Esophagus squamous epithelium (tissue), 5 donors: ENCODE data around the gene ITPKB. TPM values are rescaled to one million over a fixed set of nuclear protein-coding genes. Genes with fewer than 3 reads are reported as not detected.

Experiments used
- DNase-seq: peaks from one replicate; lab custom pipeline; 2025; lab: John Stamatoyannopoulos, UW
- H3K27ac ChIP-seq, 4 donors: fragments of 200-600 bp; sonication (generic); one replicate each; pipeline ENCODE4 v1.5.1; 2016 to 2019; ENCODE audit warnings: mild to moderate bottlenecking in 1 of 4
- H3K27me3 ChIP-seq, 4 donors: fragments of 200-600 bp; sonication (generic); 1 replicate in 3 of 4; 2 replicates in 1 of 4; pipeline versions ENCODE4 v1.5.1 to v1.6.0; 2017 to 2021; ENCODE audit warnings: antibody characterized with exemption in 1 of 4
- H3K36me3 ChIP-seq, 3 donors: fragments of 200-600 bp; sonication (generic); one replicate each; pipeline ENCODE4 v1.5.1; 2016 to 2019
- H3K4me1 ChIP-seq, 3 donors: fragments of 200-600 bp; sonication (generic); one replicate each; pipeline ENCODE4 v1.5.1; 2017 to 2019
- H3K4me3 ChIP-seq, 4 donors: fragments of 200-600 bp; sonication (generic); 1 replicate in 3 of 4; 2 replicates in 1 of 4; pipeline ENCODE4 v1.5.1; 2016 to 2019; ENCODE audit warnings: mild to moderate bottlenecking in 2 of 4, moderate library complexity in 1 of 4
- H3K9me3 ChIP-seq, 3 donors: fragments of 200-600 bp; sonication (generic); one replicate each; pipeline ENCODE4 v1.5.1; 2016 to 2019
- POLR2A ChIP-seq, 4 donors: fragments of 450-650 bp; IDR thresholded peaks; one replicate each; pipeline ENCODE4 v1.6.1; 2017; ENCODE audit warnings: antibody characterized with exemption in 4 of 4, mild to moderate bottlenecking in 4 of 4, moderate library complexity in 3 of 4
- whole genome bisulfite sequencing, 2 donors: methylation state at CpG; one replicate each; pipeline ENCODE4 v1.1.5; 2018; 5-methylcytosine and 5-hydroxymethylcytosine counted together
- intact Hi-C: fragments of 100-400 bp; cut with DNase I; formaldehyde crosslinking; loops from one replicate; pipeline ENCODE4 v1.15.0; 2022
- total RNA-seq, 4 donors: library from RNA; depleted of rRNA; stranded (reverse); fragments of >200 nt; gene quantifications; one replicate each; pipeline ENCODE4 v1.1.0, GENCODE V29; 2016
- TF ChIP-seq, protein P1 (sequence below), 6 experiments: fragments of 450-650 bp in 4 of 6; fragments of 200-600 bp in 2 of 6; sonication (generic) in 2 of 6; IDR thresholded peaks; one replicate each; pipeline ENCODE4 v1.5.1; 2016 to 2019; ENCODE audit warnings: antibody characterized with exemption in 6 of 6, mild to moderate bottlenecking in 4 of 6, moderate library complexity in 4 of 6
- donor health status: DM: yes; HTN: yes; CAD: no.

ITPKB gene
- total RNA-seq, 4 donors from 2014 or later = 10.7 to 22.3 (median 15.9) TPM

DNA sequence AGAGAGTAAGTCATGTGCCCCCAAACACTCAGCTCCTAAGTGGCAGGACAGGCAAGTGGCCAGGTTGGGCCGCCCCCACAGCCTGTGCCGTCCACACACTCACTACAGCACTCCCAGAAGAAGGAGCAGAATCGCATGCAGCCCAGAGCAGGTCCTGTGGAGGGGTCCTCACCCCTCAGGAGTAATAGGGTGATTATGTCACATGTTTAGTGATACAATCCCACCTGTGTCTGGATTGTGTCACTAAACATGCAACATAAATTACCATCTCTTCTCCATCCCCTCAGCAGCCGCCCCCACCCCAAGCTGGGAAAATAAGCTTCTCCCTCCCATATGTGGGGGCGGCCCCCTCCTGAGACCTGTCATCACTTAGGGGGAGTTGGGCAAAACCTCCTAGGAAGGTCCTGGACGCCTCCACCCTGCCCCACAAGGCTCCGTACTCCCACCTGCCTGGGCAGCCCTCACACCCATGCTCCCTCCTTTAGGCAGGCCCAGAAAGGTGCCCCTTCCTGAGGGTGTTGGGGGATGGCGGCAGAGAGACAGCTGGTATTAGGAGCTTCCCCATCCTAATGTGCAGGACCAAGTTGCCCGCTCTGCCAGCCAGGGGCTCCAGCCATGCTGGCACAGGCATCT, 133.6 kb downstream of the ITPKB start:
- Histone ChIP-seq H3K9me3 (no peaks in the 10 kb centered on the region), H3K4me3 (no peak overlapping the region), H3K4me1 (peaks cover 30 to 50% (median 35%) of the 10 kb centered on the region in 3 donors), H3K27me3 (peaks cover 0 to 5% (median 0%) of the 10 kb centered on the region in 4 donors), H3K27ac (peak overlapping the region; percentile 10 to 89 (median 58)), H3K36me3 (no peaks in the 10 kb centered on the region)
- no peak for DNase-seq
- intact Hi-C loops = no loop called here
- WGBS, 2 donors = 79 to 86% methylated on average over 5 to 6 of the region's 9 CpGs
- TF ChIP-seq, protein P1, sequence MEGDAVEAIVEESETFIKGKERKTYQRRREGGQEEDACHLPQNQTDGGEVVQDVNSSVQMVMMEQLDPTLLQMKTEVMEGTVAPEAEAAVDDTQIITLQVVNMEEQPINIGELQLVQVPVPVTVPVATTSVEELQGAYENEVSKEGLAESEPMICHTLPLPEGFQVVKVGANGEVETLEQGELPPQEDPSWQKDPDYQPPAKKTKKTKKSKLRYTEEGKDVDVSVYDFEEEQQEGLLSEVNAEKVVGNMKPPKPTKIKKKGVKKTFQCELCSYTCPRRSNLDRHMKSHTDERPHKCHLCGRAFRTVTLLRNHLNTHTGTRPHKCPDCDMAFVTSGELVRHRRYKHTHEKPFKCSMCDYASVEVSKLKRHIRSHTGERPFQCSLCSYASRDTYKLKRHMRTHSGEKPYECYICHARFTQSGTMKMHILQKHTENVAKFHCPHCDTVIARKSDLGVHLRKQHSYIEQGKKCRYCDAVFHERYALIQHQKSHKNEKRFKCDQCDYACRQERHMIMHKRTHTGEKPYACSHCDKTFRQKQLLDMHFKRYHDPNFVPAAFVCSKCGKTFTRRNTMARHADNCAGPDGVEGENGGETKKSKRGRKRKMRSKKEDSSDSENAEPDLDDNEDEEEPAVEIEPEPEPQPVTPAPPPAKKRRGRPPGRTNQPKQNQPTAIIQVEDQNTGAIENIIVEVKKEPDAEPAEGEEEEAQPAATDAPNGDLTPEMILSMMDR (IDR thresholded peaks at IDR 0.05) = no peak
- TF ChIP-seq POLR2A (IDR thresholded peaks at IDR 0.05) = no peak

DNA sequence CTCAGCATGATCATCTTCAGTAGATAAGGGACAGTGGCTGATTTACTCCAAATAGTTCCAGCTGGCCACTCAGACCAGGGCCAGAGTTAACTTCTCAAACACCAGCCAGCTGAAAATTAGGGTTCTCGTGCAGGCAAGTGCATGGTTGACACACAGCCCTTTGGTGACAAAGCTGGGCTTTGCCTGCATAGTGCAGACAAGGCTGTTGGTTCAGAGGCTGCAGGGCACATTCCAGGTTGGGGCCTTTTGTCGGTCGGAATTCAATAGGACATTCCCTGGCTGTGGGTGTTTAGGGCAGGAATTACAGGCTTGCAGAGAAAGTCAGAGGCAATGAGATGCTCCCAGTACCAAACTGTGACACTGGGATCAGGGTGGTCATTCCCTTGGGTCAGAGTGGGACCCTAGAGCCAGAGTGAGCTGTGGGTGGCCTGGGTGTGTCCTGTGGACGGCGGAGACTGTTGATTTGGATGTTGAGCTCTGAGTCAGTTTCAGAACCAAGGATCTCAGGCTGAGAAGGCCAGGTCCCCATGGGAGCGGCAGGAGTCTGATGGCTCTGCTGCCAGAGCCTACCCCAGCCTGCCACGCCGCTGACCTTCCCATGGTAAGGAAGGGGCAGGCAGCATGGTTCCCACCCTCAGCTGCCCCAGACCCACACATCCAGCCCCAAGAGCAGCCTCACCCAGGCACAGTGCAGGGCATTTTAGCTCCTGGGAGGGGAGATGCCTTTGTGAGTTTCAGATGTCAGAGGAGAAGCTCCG, 134.3 kb downstream of the ITPKB start:
- DNase-seq = no peak
- TF ChIP-seq, protein P1 (IDR thresholded peaks at IDR 0.05) = no peak
- TF ChIP-seq POLR2A (IDR thresholded peaks at IDR 0.05) = no peak
- WGBS, 2 donors = 66 to 84% methylated on average over 5 to 8 of the region's 9 CpGs
- H3K36me3 ChIP-seq = no peaks in the 10 kb centered on the region
- peaks cover 30 to 50% (median 35%) of the 10 kb centered on the region in 3 donors for H3K4me1 ChIP-seq
- intact Hi-C loops = no loop called here
- no peaks in the 10 kb centered on the region for H3K9me3 ChIP-seq
- H3K27ac ChIP-seq = peak overlapping the region; percentile 31 to 89 (median 82)
- peaks cover 0 to 5% (median 0%) of the 10 kb centered on the region in 4 donors for H3K27me3 ChIP-seq
- no peak overlapping the region for H3K4me3 ChIP-seq

DNA sequence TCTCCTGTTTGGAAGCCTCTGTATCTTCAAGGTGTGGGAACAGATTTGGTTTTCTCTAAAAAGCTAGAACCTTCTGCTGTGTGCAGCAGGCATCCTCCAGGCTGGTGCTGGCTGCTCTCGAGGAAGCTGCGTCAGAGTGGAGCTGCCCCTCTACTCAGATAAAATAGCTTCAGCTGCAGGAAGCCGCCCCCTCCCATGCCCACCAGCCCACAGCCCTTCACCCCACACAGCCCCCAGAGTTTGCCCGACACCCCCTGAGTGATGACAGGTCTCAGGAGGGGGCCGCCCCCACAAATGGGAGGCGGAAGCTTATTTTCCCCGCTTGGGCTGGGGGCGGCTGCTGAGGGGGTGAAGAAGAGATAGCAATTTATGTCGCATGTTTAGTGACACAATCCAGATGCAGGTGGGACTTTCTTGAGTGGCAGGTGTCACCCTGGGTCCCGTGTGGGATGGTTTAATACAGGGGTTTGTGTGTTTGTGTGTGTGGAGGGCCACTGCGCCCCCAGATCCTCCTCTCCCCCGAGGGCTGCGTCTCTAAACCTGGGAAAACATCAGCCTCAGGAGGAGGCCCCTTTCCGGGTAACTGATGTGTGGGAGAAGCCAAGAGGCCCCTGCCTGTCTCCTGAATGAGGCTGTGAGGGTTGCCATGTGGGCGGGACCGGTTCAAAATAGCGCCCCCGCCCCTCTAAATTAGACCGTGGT, 135.1 kb downstream of the ITPKB start:
- TF ChIP-seq POLR2A (IDR thresholded peaks at IDR 0.05) = no peak
- TF ChIP-seq, protein P1 (IDR thresholded peaks at IDR 0.05) = no peak
- H3K9me3 ChIP-seq = no peaks in the 10 kb centered on the region
- H3K4me1 ChIP-seq = peaks cover 30 to 50% (median 35%) of the 10 kb centered on the region in 3 donors
- peaks cover 0 to 5% (median 0%) of the 10 kb centered on the region in 4 donors for H3K27me3 ChIP-seq
- no peaks in the 10 kb centered on the region for H3K36me3 ChIP-seq
- H3K4me3 ChIP-seq = no peak overlapping the region
- peak overlapping the region; percentile 73 to 89 (median 82) for H3K27ac ChIP-seq
- intact Hi-C loops = no loop called here
- no peak for DNase-seq
- WGBS, 2 donors = 60 to 62% methylated on average over 1 to 9 of the region's 19 CpGs

DNA sequence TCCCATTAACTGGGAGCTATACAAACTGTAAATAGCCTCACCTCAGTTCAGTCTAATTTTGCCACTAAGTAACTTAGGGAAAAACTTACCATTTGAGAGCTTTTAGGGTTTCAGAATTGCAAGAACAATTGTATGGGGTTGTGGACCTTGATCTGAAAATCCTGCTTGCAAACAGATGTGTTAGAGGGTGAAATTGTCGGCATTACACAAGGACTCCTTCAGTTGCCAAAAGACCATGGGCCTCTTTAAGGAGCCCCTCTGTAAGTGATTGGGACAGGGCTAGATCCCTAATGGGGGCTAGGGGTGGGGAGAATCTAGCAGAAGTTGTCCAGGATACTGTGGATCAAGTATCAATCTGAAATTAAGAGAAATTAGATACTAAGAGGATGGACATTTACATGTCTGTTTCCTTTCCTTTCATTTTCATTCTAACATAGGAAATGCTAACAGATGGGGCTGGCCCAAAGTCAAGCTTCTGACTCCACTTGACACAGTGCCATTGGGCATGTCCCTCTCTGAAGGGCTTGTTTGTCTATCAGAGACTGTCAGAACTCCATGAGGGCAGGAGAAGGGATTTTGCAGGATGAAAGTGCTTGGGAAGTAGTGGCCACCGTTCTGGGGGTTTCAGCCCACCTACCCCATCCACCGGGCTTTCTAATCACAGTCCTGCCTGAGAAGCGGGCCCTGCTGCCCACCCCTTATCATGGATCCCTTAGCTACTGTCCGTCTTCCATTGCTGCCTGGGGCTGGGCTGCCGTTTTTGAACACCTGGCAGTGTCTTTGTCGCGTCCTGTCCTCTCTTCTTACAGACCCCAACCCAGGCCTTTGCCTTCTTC, 135.8 kb downstream of the ITPKB start:
- H3K4me1 ChIP-seq = peaks cover 30 to 50% (median 35%) of the 10 kb centered on the region in 3 donors
- 42 to 46% methylated on average over 8 of the region's 8 CpGs for WGBS, 2 donors
- peaks cover 0 to 5% (median 0%) of the 10 kb centered on the region in 4 donors for H3K27me3 ChIP-seq
- TF ChIP-seq, protein P1 (IDR thresholded peaks at IDR 0.05) = no peak
- no peaks in the 10 kb centered on the region for H3K36me3 ChIP-seq
- peak overlapping the region; percentile 73 to 89 (median 82) for H3K27ac ChIP-seq
- peak overlapping the region in 2 of 4 donors; percentile 11 to 46 for H3K4me3 ChIP-seq
- intact Hi-C loops = no loop called here
- DNase-seq = no peak
- no peaks in the 10 kb centered on the region for H3K9me3 ChIP-seq
